Spleen (tissue), 7 donors: ENCODE results near the gene LYVE1.

ENCODE experiments used
- POLR2A ChIP-seq, 3 donors: fragments of 450-650 bp; IDR thresholded peaks; one replicate each; pipeline ENCODE4 v1.5.1; 2017; ENCODE audit warnings: antibody characterized with exemption in 3 of 3, mild to moderate bottlenecking in 1 of 3
- POLR2AphosphoS5 ChIP-seq, 3 donors: sonication (generic); formaldehyde crosslinking; IDR thresholded peaks; one replicate each; pipeline ENCODE4 v1.5.1; 2017; ENCODE audit warnings: antibody characterized with exemption in 3 of 3
- TF ChIP-seq, protein P1 (sequence below), 11 experiments: fragments of 200-600 bp in 7 of 11; fragments of 450-650 bp in 4 of 11; sonication (generic) in 4 of 11; IDR thresholded peaks in 8 of 11; conservative IDR thresholded peaks in 3 of 11; 1 replicate in 7 of 11; 2 replicates in 4 of 11; pipeline versions ENCODE4 v1.4.0 to v1.8.0; 2016 to 2021; ENCODE audit warnings: antibody characterized with exemption in 11 of 11, inconsistent platforms in 4 of 11, mild to moderate bottlenecking in 1 of 11
- donor health status: DM: no; HTN: no; CAD: no; lungs with moderate emphysema.
- donor health status: DM: no; HTN: no; CAD: no.
- donor health status: DM: no; HTN: no; CAD: no.

DNA sequence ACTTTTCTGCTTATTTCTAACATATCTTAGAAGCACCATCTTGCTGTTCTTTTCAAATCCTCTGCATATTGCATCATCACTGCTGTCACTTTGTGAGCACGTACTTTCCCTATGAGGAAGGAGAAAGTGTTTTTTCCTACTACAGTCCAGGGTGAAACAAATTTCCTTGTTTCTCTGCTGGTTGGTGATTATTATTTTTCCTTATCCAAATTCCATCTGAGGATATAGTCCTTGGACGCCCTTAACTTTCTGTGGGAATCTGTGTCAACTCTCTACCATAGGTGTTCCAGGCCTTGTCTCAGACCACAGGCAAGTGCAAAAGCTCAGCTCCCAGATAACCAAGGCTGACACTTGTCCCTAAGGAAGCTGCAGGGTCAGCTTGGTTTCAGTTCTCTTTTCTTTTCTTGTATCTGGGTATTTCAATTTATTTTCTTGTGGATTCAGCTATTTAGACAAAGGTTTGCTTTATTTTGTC is 29.4 kb upstream of the LYVE1 start:
- TF ChIP-seq, protein P1, sequence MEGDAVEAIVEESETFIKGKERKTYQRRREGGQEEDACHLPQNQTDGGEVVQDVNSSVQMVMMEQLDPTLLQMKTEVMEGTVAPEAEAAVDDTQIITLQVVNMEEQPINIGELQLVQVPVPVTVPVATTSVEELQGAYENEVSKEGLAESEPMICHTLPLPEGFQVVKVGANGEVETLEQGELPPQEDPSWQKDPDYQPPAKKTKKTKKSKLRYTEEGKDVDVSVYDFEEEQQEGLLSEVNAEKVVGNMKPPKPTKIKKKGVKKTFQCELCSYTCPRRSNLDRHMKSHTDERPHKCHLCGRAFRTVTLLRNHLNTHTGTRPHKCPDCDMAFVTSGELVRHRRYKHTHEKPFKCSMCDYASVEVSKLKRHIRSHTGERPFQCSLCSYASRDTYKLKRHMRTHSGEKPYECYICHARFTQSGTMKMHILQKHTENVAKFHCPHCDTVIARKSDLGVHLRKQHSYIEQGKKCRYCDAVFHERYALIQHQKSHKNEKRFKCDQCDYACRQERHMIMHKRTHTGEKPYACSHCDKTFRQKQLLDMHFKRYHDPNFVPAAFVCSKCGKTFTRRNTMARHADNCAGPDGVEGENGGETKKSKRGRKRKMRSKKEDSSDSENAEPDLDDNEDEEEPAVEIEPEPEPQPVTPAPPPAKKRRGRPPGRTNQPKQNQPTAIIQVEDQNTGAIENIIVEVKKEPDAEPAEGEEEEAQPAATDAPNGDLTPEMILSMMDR (IDR thresholded peaks at IDR 0.05 in 8 of 11, conservative IDR thresholded peaks at IDR 0.05 in 3 of 11) = no peak
- TF ChIP-seq POLR2AphosphoS5 (IDR thresholded peaks at IDR 0.05) (no peak), POLR2A (IDR thresholded peaks at IDR 0.05) (no peak)
